Stimulated activated CD4-positive, alpha-beta T cell treated with anti-CD3 and anti-CD28 coated beads, TNF-alpha, amount 100 ng/mL, for 48 hours (primary cell): ENCODE data around the gene FXYD1.
A peak's percentile ranks its signal among the peaks of the same experiment; 100 is the strongest.

Experiments
- DNase-seq, 3 donors: peaks; one replicate each; pipeline ENCODE4 v3.0.0-alpha.2; 2020; ENCODE audit warnings: low read depth in 3 of 3

The FXYD1 gene

GRCh38 chr19:35107545-35107944 lies 31.1 kb upstream of the FXYD1 start:
- no peak for DNase-seq

- no peak for DNase-seq
These were observed 29.9 kb upstream of the FXYD1 start for GRCh38 chr19:35108730-35109129.

- no peak for DNase-seq
These were observed 29.1 kb upstream of the FXYD1 start for GRCh38 chr19:35109395-35110112.

- no peak for DNase-seq
These were observed 27.6 kb upstream of the FXYD1 start for GRCh38 chr19:35110974-35111373.

- no peak for DNase-seq
These were observed 25.5 kb upstream of the FXYD1 start for GRCh38 chr19:35112995-35113688.

- DNase-seq: peak; percentile 41 to 61 (median 54)
These were observed 24.1 kb upstream of the FXYD1 start for GRCh38 chr19:35114353-35115176.

GRCh38 chr19:35115177-35115951 lies 23.3 kb upstream of the FXYD1 start, which contains the start of gene FXYD3:
Gene FXYD3 (plus strand): TSS chr19:35115823. CDS start chr19:35119377, 3,554 bp downstream.
- DNase-seq: no peak

GRCh38 chr19:35116072-35116801 lies 22.4 kb upstream of the FXYD1 start:
- no peak for DNase-seq

GRCh38 chr19:35117116-35117515 lies 21.5 kb upstream of the FXYD1 start:
- no peak for DNase-seq

- DNase-seq: no peak
These were observed 20.8 kb upstream of the FXYD1 start for GRCh38 chr19:35117799-35118198.

- no peak for DNase-seq
These were observed 20.2 kb upstream of the FXYD1 start for GRCh38 chr19:35118268-35119020.

- DNase-seq: no peak
These were observed 19.5 kb upstream of the FXYD1 start for GRCh38 chr19:35119091-35119490.

- DNase-seq: no peak
These were observed 19.0 kb upstream of the FXYD1 start for GRCh38 chr19:35119578-35120155.

- no peak for DNase-seq
These were observed 18.1 kb upstream of the FXYD1 start for GRCh38 chr19:35120492-35120891.

GRCh38 chr19:35120898-35121297 lies 17.7 kb upstream of the FXYD1 start:
- DNase-seq: no peak

GRCh38 chr19:35122687-35123551 lies 15.7 kb upstream of the FXYD1 start:
- DNase-seq: no peak

GRCh38 chr19:35123573-35123972 lies 15.1 kb upstream of the FXYD1 start:
- no peak for DNase-seq

GRCh38 chr19:35124098-35125060 lies 14.2 kb upstream of the FXYD1 start:
- peak; percentile 61 to 79 (median 76) for DNase-seq
